GM21825 (cell line): Measurements from ENCODE around the gene DBN1.

Experiments
- ATAC-seq: cut with Tn5 transposase; IDR thresholded peaks from one replicate; pipeline ENCODE4 v1.9.1; 2021; ENCODE audit warnings: mild to moderate bottlenecking, moderate library complexity; ENCODE audit not compliant: unreplicated experiment

Gene DBN1

GRCh38 chr5:177475563-177476427 lies 2.4 kb upstream of the DBN1 start:
- no peak for ATAC-seq

- ATAC-seq = no peak
These were observed 1.6 kb upstream of the DBN1 start for GRCh38 chr5:177474846-177475562.

GRCh38 chr5:177474002-177474476 lies 605 bp upstream of the DBN1 start:
- ATAC-seq = no peak

GRCh38 chr5:177472460-177473442 lies 683 bp downstream of the DBN1 start:
- peak; percentile 45 for ATAC-seq

- ATAC-seq = no peak
These were observed 1.7 kb downstream of the DBN1 start for GRCh38 chr5:177471610-177472356.

GRCh38 chr5:177470759-177471536 lies 2.5 kb downstream of the DBN1 start:
- ATAC-seq = no peak

GRCh38 chr5:177469750-177470525 lies 3.5 kb downstream of the DBN1 start:
- ATAC-seq = no peak

- ATAC-seq = no peak
These were observed 4.5 kb downstream of the DBN1 start for GRCh38 chr5:177468685-177469628.

- ATAC-seq = no peak
These were observed 5.1 kb downstream of the DBN1 start for GRCh38 chr5:177468329-177468684.

GRCh38 chr5:177467436-177467835 lies 6.0 kb downstream of the DBN1 start:
- no peak for ATAC-seq

GRCh38 chr5:177466861-177467260 lies 6.6 kb downstream of the DBN1 start:
- ATAC-seq = no peak

GRCh38 chr5:177465044-177465443 lies 8.4 kb downstream of the DBN1 start:
- ATAC-seq = no peak

GRCh38 chr5:177462021-177462670 lies 11.3 kb downstream of the DBN1 start:
- no peak for ATAC-seq

GRCh38 chr5:177459819-177460628 lies 13.4 kb downstream of the DBN1 start:
- no peak for ATAC-seq

GRCh38 chr5:177459357-177459756 lies 14.1 kb downstream of the DBN1 start:
- ATAC-seq = no peak

- ATAC-seq = no peak
These were observed 14.5 kb downstream of the DBN1 start for GRCh38 chr5:177458912-177459350.
